Stomach (tissue), 9 donors: ENCODE measurements around the gene TNRC6C. TPM values are rescaled to one million over a fixed set of nuclear protein-coding genes. Genes with fewer than 3 reads are reported as not detected.
A peak's percentile ranks its signal among the peaks of the same experiment; 100 is the strongest.
"Not testable (repeated sequence)": the region's sequence is repeated elsewhere in the genome, so short reads cannot be mapped to it uniquely, and the experiment has no call there.

Source experiments
- DNase-seq, 2 donors: peaks; one replicate each; pipeline versions ENCODE4 v3.0.0 to v3.0.0-alpha.2; 2013 to 2019
- H3K27ac ChIP-seq, 5 donors: fragments of 200-600 bp in 4 of 5; sonication (generic) in 4 of 5; one replicate each; pipeline ENCODE4 v1.5.1; 2013 to 2019; ENCODE audit warnings: mild to moderate bottlenecking in 1 of 5, moderate library complexity in 1 of 5
- H3K27me3 ChIP-seq, 3 donors: fragments of 200-600 bp; sonication (generic); one replicate each; pipeline ENCODE4 v1.5.1; 2017 to 2019; ENCODE audit warnings: mixed run types in 1 of 3
- H3K36me3 ChIP-seq, 4 donors: fragments of 200-600 bp; sonication (generic); 1 replicate in 3 of 4; 2 replicates in 1 of 4; pipeline ENCODE4 v1.5.1; 2016 to 2019
- H3K4me1 ChIP-seq, 4 donors: fragments of 200-600 bp; sonication (generic); one replicate each; pipeline ENCODE4 v1.5.1; 2016 to 2019
- H3K4me3 ChIP-seq, 4 donors: fragments of 200-600 bp; sonication (generic) in 3 of 4; one replicate each; pipeline ENCODE4 v1.5.1; 2016 to 2019; ENCODE audit warnings: mild to moderate bottlenecking in 1 of 4
- H3K9me3 ChIP-seq, 4 donors: fragments of 200-600 bp; sonication (generic); one replicate each; pipeline ENCODE4 v1.5.1; 2016 to 2019
- EP300 ChIP-seq: sonication (generic); formaldehyde crosslinking; IDR thresholded peaks from one replicate; pipeline ENCODE4 v1.6.1; 2017; ENCODE audit warnings: antibody characterized with exemption
- POLR2A ChIP-seq, 4 donors: fragments of 450-650 bp; IDR thresholded peaks; one replicate each; pipeline ENCODE4 v1.6.1; 2016; ENCODE audit warnings: antibody characterized with exemption in 4 of 4, control low read depth in 2 of 4, mild to moderate bottlenecking in 1 of 4, moderate library complexity in 1 of 4
- POLR2AphosphoS5 ChIP-seq, 3 donors: sonication (generic); formaldehyde crosslinking; IDR thresholded peaks; one replicate each; pipeline ENCODE4 v1.6.1; 2016; ENCODE audit warnings: antibody characterized with exemption in 3 of 3
- WGBS, 5 donors: extraction: QIAGEN DNeasy Blood & Tissue Kit in 3 of 5; methylation state at CpG; one replicate each; pipeline versions ENCODE4 v1.1.5 to v1.1.7; 2013 to 2018; 5-methylcytosine and 5-hydroxymethylcytosine counted together
- intact Hi-C: fragments of 100-400 bp; cut with DNase I; formaldehyde crosslinking; loops from one replicate; pipeline ENCODE4 v1.15.1; 2023; ENCODE audit warnings: low total_unique reads
- polyA plus RNA-seq, 3 donors: library from polyadenylated mRNA; stranded (reverse); fragments of 200-250 nt; gene quantifications; one replicate each; pipeline ENCODE4 v1.2.3, GENCODE V29; 2013
- total RNA-seq, 5 donors: library from RNA; depleted of rRNA; stranded (reverse); fragments of >200 nt; gene quantifications; one replicate each; pipeline versions ENCODE4 v1.1.0 to v1.2.3, GENCODE V29; 2014 to 2016
- TF ChIP-seq, protein P1 (sequence below), 7 experiments: fragments of 450-650 bp in 4 of 7; fragments of 200-600 bp in 3 of 7; sonication (generic) in 3 of 7; IDR thresholded peaks; one replicate each; pipeline ENCODE4 v1.5.1; 2016 to 2019; ENCODE audit warnings: antibody characterized with exemption in 7 of 7, control low read depth in 2 of 7, mild to moderate bottlenecking in 1 of 7
- donor health status: healthy with polysubstance abuse.
- donor health status: Bipolar disorder and iron deficiency.
- donor health status: healthy.

Gene TNRC6C
- total and polyA plus RNA-seq, 8 donors: 0.92 to 64.8 (median 9.6) TPM

- H3K4me3 ChIP-seq: no peak overlapping the region
- H3K9me3 ChIP-seq: no peaks in the 10 kb centered on the region
- H3K27ac ChIP-seq: no peak overlapping the region
- TF ChIP-seq POLR2A (IDR thresholded peaks at IDR 0.05) (no peak), EP300 (no peak), POLR2AphosphoS5 (IDR thresholded peaks at IDR 0.05) (no peak)
- TF ChIP-seq, protein P1, sequence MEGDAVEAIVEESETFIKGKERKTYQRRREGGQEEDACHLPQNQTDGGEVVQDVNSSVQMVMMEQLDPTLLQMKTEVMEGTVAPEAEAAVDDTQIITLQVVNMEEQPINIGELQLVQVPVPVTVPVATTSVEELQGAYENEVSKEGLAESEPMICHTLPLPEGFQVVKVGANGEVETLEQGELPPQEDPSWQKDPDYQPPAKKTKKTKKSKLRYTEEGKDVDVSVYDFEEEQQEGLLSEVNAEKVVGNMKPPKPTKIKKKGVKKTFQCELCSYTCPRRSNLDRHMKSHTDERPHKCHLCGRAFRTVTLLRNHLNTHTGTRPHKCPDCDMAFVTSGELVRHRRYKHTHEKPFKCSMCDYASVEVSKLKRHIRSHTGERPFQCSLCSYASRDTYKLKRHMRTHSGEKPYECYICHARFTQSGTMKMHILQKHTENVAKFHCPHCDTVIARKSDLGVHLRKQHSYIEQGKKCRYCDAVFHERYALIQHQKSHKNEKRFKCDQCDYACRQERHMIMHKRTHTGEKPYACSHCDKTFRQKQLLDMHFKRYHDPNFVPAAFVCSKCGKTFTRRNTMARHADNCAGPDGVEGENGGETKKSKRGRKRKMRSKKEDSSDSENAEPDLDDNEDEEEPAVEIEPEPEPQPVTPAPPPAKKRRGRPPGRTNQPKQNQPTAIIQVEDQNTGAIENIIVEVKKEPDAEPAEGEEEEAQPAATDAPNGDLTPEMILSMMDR (IDR thresholded peaks at IDR 0.05): no peak
- DNase-seq: peak in 1 of 2 donors; percentile 91
- 45 to 65% (median 59%) methylated on average over 2 of the region's 2 CpGs for WGBS, 5 donors
- peaks cover 19 to 70% (median 52%) of the 10 kb centered on the region in 4 donors for H3K4me1 ChIP-seq
- H3K36me3 ChIP-seq: no peaks in the 10 kb centered on the region
- H3K27me3 ChIP-seq: peaks cover 0 to 4% (median 0%) of the 10 kb centered on the region in 3 donors
- intact Hi-C loops: no loop called here
These were observed 4.9 kb downstream of the TNRC6C start for GRCh38 chr17:77963441-77963840.

GRCh38 chr17:77965352-77965751 lies 6.8 kb downstream of the TNRC6C start:
- DNase-seq: no peak
- no peak overlapping the region for H3K4me3 ChIP-seq
- no peak overlapping the region for H3K27ac ChIP-seq
- no peaks in the 10 kb centered on the region for H3K9me3 ChIP-seq
- no peaks in the 10 kb centered on the region for H3K36me3 ChIP-seq
- no peaks in the 10 kb centered on the region for H3K27me3 ChIP-seq
- H3K4me1 ChIP-seq: peaks cover 12 to 78% (median 50%) of the 10 kb centered on the region in 4 donors
- 84 to 96% (median 94%) methylated on average over 3 of the region's 3 CpGs for WGBS, 5 donors
- intact Hi-C loops: no loop called here
- TF ChIP-seq, protein P1 (IDR thresholded peaks at IDR 0.05): no peak
- no peak for TF ChIP-seq POLR2A (IDR thresholded peaks at IDR 0.05)
- TF ChIP-seq POLR2AphosphoS5 (IDR thresholded peaks at IDR 0.05): no peak
- no peak for TF ChIP-seq EP300

DNA sequence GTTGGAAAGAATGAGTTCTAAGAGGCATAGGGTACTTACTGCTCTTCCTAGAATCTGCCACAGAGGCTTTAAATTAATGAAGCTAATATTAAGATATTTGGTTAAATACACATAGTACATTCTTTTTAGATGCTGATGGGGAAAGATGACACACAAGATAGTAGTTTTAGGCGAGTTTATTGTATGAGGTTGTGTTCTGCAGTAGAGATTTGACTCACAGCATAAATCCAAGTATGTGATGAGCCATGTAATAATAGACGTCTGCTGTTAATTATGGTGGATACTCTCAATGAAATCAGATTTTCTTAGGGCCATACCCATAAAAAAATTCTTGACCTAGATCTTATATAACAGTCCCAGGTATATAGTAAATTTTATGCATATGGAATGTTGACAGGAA lies 8.0 kb downstream of the TNRC6C start:
- H3K27me3 ChIP-seq: no peaks in the 10 kb centered on the region
- no peak overlapping the region for H3K4me3 ChIP-seq
- no peak for DNase-seq
- 88 to 96% (median 92%) methylated on average over 2 of the region's 2 CpGs for WGBS, 5 donors
- no peak for TF ChIP-seq EP300
- TF ChIP-seq, protein P1 (IDR thresholded peaks at IDR 0.05): no peak
- no peak for TF ChIP-seq POLR2A (IDR thresholded peaks at IDR 0.05)
- no peak for TF ChIP-seq POLR2AphosphoS5 (IDR thresholded peaks at IDR 0.05)
- H3K4me1 ChIP-seq: peaks cover 7 to 70% (median 42%) of the 10 kb centered on the region in 4 donors
- no peak overlapping the region for H3K27ac ChIP-seq
- intact Hi-C loops: no loop called here
- H3K36me3 ChIP-seq: no peaks in the 10 kb centered on the region
- H3K9me3 ChIP-seq: no peaks in the 10 kb centered on the region

DNA sequence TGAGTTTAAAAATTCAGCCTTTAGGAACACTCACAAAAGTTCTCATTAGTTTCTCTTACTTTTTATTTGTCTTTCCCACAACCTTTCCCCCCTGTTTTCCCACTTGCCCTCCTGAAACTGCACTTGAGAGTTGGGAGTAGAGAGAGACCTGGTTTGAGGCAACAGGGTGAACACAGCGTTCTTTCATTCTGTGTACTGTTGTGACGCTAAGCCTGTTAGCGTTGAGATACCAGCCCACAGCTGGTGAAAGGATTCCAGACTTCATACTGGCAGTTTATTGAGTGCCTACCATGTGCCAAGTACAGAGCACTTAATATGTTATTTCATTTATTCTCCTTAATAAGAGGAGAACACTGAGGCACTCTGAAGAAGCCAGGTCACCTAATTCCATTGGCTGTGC lies 10.3 kb downstream of the TNRC6C start:
- WGBS, 5 donors: 53 to 88% (median 66%) methylated on average over 3 of the region's 3 CpGs
- Histone ChIP-seq H3K4me1 (peaks cover 0 to 51% (median 25%) of the 10 kb centered on the region in 4 donors), H3K9me3 (no peaks in the 10 kb centered on the region), H3K4me3 (no peak overlapping the region), H3K27ac (no peak overlapping the region), H3K27me3 (no peaks in the 10 kb centered on the region), H3K36me3 (no peaks in the 10 kb centered on the region)
- intact Hi-C loops: no loop called here
- DNase-seq: no peak
- no peak for TF ChIP-seq EP300
- no peak for TF ChIP-seq POLR2A (IDR thresholded peaks at IDR 0.05)
- TF ChIP-seq, protein P1 (IDR thresholded peaks at IDR 0.05): no peak
- no peak for TF ChIP-seq POLR2AphosphoS5 (IDR thresholded peaks at IDR 0.05)

DNA sequence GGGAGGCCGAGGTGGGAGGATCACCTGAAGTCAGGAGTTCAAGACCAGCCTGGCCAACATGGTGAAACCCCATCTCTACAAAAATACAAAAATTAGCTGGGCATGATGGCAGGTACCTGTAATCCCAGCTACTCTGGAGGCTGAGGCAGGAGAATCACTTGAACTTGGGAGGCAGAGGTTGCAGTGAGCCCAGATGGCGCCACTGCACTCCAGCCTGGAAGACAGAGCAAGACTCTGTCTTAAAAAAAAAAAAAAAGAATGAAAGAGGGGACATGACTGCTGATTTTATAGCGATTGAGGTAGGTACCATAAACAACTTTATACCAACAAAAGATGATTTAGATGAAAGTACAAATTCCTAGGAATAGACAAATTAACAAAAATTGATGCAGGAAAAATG lies 13.8 kb downstream of the TNRC6C start:
- H3K9me3 ChIP-seq, H3K27me3 ChIP-seq, H3K36me3 ChIP-seq, DNase-seq, intact Hi-C loops, H3K4me3 ChIP-seq, H3K27ac ChIP-seq: not testable (repeated sequence)
- peaks cover 0 to 34% (median 12%) of the 10 kb centered on the region in 4 donors for H3K4me1 ChIP-seq
- whole genome bisulfite sequencing, 5 donors: 94 to 98% (median 96%) methylated on average over 3 of the region's 3 CpGs
